ENCODE data around the gene ABCA3.

Gene ABCA3

DNA sequence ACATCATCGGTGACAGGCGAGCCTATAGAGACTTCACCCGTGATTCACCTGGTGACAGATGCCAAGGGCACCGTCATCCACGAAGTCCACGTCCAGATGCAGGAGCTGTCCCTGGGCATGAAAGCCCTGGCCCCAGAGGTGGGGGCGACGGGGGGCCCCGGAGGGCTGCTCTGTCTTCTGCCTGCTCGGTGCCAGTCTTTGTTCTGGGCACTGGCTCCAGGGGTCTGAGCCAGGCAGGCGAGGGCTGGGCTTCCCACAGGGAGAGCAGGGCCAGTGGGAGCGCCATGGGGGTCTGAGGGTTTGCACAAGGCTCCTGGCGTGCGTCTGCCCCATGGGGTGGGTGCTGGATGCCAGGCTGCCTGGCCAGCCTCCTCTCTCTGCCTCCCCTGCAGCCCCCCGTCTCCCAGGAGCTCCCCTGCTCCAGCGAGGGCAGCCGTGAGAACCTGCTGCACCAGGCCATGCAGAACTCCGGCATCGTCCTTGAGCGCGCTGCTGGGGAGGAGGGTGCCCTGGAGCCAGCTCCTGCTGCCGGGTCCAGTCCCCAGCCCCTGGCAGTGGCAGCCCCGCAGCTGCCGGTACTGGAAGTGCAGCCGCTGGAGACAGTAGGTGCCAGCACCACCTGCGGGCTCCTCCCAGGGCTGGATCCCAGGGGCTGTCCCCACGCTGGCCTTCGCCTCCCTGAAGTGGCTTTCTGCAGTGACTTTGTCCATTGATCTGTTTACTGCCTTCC lies 107.3 kb downstream of the ABCA3 start:
- DNase-seq (ENCODE audit: low read depth): no peak
- H3K4me3 ChIP-seq (ENCODE audit: low read depth, low read length): no peak overlapping the region
- no peak for TF ChIP-seq CTCF (IDR thresholded peaks at IDR 0.05; ENCODE audit: insufficient read depth, low read depth, low read length, missing control alignments)

GRCh38 chr16:2232094-2232990 lies 108.2 kb downstream of the ABCA3 start:
- H3K4me3 ChIP-seq (ENCODE audit: low read depth, low read length): no peak overlapping the region
- no peak for TF ChIP-seq CTCF (IDR thresholded peaks at IDR 0.05; ENCODE audit: insufficient read depth, low read depth, low read length, missing control alignments)
- no peak for DNase-seq (ENCODE audit: low read depth)

DNA sequence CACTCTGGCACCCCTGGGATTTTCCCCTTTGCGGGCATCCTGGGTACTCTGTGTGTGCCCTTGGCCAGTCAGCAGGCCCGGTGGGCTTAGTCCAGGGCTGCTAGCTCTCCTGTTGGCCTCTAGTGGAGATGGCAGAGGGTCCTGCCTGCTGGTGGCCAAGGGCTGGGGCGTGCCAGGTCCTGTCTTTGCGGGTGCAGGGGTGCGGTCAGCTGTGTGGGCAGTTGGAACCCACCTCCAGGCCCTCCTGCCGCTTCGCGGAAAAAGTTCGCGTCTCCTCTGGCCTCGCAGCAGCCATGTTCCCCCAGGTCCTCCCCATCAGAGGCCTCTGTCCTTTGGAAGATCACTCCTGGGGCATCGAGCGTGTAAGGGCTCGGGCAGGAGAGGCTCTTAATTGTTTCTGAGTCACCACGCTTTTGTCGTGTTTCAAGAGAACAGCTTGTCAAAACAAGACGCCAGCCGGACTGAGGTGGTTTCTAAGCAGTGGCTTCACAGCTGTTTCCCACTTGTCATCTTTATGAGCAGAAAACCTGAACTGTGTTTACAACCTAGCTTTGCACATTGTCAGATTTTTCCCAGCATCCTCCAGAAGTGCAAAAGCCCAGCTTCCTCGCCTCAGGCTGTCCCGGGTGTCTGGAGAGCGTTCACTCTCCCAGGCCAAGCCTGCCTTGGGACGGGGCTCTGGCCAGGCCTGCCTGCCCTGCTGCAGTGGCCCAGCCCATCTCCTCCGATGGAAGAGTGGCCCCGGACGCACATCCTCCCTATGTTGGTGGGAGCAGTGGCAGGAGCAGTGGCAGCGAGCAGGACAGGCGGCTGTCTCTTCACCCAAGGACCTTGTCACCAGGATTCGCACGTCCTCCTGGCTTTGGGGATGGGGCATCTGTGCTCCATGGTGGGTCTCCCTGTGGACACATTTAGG lies 109.3 kb downstream of the ABCA3 start:
- no peak overlapping the region for H3K4me3 ChIP-seq (ENCODE audit: low read depth, low read length)
- TF ChIP-seq CTCF (IDR thresholded peaks at IDR 0.05; ENCODE audit: insufficient read depth, low read depth, low read length, missing control alignments): no peak
- no peak for DNase-seq (ENCODE audit: low read depth)

DNA sequence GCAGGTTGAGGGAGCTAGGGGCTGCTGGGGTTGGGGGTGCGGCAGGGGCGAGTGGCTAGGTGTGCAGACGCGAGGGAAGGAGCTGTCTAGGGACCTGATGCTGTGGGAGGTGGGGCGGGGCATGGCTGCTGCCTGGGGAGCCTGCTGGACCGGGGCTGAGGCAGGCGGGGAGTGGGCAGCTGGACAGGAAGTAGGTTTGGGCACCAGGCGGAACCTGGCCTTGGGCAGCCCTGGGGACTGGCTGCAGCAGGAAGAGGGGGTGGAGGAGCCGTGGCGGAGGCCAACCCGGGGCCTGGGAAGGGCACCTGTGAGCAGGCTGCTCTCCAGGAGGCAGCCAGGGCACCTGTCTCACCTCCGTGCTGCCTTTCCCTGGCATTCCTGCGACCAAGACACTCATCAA lies 110.2 kb downstream of the ABCA3 start:
- H3K4me3 ChIP-seq (ENCODE audit: low read depth, low read length): no peak overlapping the region
- no peak for TF ChIP-seq CTCF (IDR thresholded peaks at IDR 0.05; ENCODE audit: insufficient read depth, low read depth, low read length, missing control alignments)
- no peak for DNase-seq (ENCODE audit: low read depth)

DNA sequence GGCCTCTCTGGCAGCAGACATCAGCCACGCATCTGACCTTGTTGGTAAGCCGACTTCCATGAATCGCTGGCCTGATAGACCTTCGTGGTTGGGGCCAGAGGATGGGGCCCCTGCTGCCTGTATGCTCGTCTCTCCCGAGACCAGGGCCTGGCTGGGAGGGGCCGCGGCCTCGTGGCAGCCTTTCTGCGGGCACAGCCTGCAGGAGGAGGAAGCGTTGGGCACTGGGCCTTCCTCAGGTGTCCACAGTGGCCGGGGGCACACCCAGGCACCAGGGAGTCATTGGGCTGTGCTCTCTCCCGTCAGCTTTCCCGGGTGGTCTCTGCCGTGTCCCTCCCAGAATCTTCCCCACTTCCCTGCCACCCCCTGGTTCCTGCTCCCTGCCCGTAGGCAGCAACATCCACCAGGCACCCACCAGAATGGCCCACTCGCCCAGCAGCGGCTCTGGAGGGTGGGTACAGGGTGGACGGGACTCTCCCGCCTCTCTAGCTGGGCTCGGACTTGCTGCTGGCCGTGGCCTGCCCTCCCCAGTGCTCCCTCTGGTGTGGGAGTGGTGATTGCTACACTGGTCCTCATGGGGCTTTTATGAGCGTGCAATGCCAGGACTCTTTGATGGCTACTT lies 110.8 kb downstream of the ABCA3 start:
- TF ChIP-seq CTCF (IDR thresholded peaks at IDR 0.05; ENCODE audit: insufficient read depth, low read depth, low read length, missing control alignments): no peak
- H3K4me3 ChIP-seq (ENCODE audit: low read depth, low read length): no peak overlapping the region
- DNase-seq (ENCODE audit: low read depth): no peak

- no peak for DNase-seq (ENCODE audit: low read depth)
- TF ChIP-seq CTCF (IDR thresholded peaks at IDR 0.05; ENCODE audit: insufficient read depth, low read depth, low read length, missing control alignments): no peak
- no peak overlapping the region for H3K4me3 ChIP-seq (ENCODE audit: low read depth, low read length)
Measured at GRCh38 chr16:2229091-2229490, 111.4 kb downstream of the ABCA3 start.
